C4-2B (cell line): ENCODE results near the gene A2M.

ENCODE experiments used
- ZFX ChIP-seq: fragments of 450-650 bp; IDR thresholded peaks from 2 replicates; pipeline ENCODE4 v1.6.1; 2017
- TF ChIP-seq, protein P1 (sequence below): fragments of 450-650 bp; conservative IDR thresholded peaks from 2 replicates; pipeline ENCODE4 v1.5.1; 2017; ENCODE audit warnings: mild to moderate bottlenecking

GRCh38 chr12:9033265-9033887 is 82.3 kb downstream of the A2M start:
- TF ChIP-seq, protein P1, sequence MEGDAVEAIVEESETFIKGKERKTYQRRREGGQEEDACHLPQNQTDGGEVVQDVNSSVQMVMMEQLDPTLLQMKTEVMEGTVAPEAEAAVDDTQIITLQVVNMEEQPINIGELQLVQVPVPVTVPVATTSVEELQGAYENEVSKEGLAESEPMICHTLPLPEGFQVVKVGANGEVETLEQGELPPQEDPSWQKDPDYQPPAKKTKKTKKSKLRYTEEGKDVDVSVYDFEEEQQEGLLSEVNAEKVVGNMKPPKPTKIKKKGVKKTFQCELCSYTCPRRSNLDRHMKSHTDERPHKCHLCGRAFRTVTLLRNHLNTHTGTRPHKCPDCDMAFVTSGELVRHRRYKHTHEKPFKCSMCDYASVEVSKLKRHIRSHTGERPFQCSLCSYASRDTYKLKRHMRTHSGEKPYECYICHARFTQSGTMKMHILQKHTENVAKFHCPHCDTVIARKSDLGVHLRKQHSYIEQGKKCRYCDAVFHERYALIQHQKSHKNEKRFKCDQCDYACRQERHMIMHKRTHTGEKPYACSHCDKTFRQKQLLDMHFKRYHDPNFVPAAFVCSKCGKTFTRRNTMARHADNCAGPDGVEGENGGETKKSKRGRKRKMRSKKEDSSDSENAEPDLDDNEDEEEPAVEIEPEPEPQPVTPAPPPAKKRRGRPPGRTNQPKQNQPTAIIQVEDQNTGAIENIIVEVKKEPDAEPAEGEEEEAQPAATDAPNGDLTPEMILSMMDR, result no peak
- TF ChIP-seq ZFX, result no peak
